ENCODE data around the gene SPAG16.

The SPAG16 gene

GRCh38 chr2:214128040-214128439, 843.8 kb downstream of the SPAG16 start:
- TF ChIP-seq JUND (IDR thresholded peaks at IDR 0.05; ENCODE audit: low read depth): no peak
- DNase-seq (ENCODE audit: low read depth in 1 of 2, low spot score in 1 of 2): no peak
- in situ Hi-C loops (cut with HindIII; ENCODE audit: low pct_unique_long_range_greater_than_20kb, low sequenced_read_pairs): no loop called here

DNA sequence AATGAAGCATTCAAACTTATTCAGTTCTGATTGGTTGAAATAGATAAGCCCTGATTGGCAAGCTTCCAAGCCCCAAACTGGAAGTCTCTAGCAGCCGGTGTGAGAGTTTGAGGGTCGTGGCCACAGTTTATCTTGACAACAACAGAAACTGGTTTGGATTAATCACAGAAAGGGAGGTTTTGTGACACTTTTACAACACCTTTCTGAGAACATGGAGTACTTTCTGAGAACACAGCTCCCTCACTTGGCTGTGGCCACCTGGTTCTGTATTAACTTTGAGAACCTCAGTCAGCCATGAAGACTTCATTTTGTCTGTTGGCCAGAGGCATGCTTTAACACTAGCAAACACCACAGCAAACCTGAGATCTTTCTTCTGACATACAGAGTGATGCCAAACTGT, 845.9 kb downstream of the SPAG16 start:
- no peak for TF ChIP-seq JUND (IDR thresholded peaks at IDR 0.05; ENCODE audit: low read depth)
- no peak for DNase-seq (ENCODE audit: low read depth in 1 of 2, low spot score in 1 of 2)
- in situ Hi-C loops (cut with HindIII; ENCODE audit: low pct_unique_long_range_greater_than_20kb, low sequenced_read_pairs): no loop called here

- no peak for TF ChIP-seq JUND (IDR thresholded peaks at IDR 0.05; ENCODE audit: low read depth)
- DNase-seq (ENCODE audit: low read depth in 1 of 2, low spot score in 1 of 2): no peak
- in situ Hi-C loops (cut with HindIII; ENCODE audit: low pct_unique_long_range_greater_than_20kb, low sequenced_read_pairs): no loop called here
Observed at GRCh38 chr2:214135966-214136365, 851.7 kb downstream of the SPAG16 start.

DNA sequence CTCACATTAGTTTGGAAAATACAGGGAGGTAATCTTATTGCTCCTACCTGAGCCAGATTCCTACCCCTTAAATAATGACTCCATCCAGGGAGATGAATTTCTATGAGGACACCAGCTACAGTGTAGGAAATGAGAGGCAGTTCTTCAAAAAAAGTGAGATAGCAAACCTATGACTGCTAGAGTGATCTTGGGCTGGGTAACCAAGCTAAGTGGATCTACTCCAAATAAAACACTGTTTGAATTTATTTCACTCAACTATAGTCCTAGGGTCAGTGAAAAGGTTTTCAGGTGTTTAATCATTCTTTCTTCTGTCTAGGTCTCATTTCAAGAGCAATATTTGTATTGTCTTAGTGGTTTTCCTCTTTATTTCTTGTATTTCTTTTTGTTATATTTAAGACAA, 854.5 kb downstream of the SPAG16 start:
- in situ Hi-C loops (cut with HindIII; ENCODE audit: low pct_unique_long_range_greater_than_20kb, low sequenced_read_pairs): no loop called here
- no peak for TF ChIP-seq JUND (IDR thresholded peaks at IDR 0.05; ENCODE audit: low read depth)
- DNase-seq (ENCODE audit: low read depth in 1 of 2, low spot score in 1 of 2): no peak

GRCh38 chr2:214139630-214140284, 855.5 kb downstream of the SPAG16 start:
- DNase-seq (ENCODE audit: low read depth in 1 of 2, low spot score in 1 of 2): peak in 1 of 2 experiments; percentile 67
- in situ Hi-C loops (cut with HindIII; ENCODE audit: low pct_unique_long_range_greater_than_20kb, low sequenced_read_pairs): no loop called here
- TF ChIP-seq JUND (IDR thresholded peaks at IDR 0.05; ENCODE audit: low read depth): no peak

GRCh38 chr2:214156971-214157370, 872.7 kb downstream of the SPAG16 start:
- no peak for DNase-seq (ENCODE audit: low read depth in 1 of 2, low spot score in 1 of 2)
- TF ChIP-seq JUND (IDR thresholded peaks at IDR 0.05; ENCODE audit: low read depth): no peak
- in situ Hi-C loops (cut with HindIII; ENCODE audit: low pct_unique_long_range_greater_than_20kb, low sequenced_read_pairs): no loop called here

- in situ Hi-C loops (cut with HindIII; ENCODE audit: low pct_unique_long_range_greater_than_20kb, low sequenced_read_pairs): no loop called here
- no peak for TF ChIP-seq JUND (IDR thresholded peaks at IDR 0.05; ENCODE audit: low read depth)
- no peak for DNase-seq (ENCODE audit: low read depth in 1 of 2, low spot score in 1 of 2)
Observed at GRCh38 chr2:214158851-214159250, 874.6 kb downstream of the SPAG16 start.

DNA sequence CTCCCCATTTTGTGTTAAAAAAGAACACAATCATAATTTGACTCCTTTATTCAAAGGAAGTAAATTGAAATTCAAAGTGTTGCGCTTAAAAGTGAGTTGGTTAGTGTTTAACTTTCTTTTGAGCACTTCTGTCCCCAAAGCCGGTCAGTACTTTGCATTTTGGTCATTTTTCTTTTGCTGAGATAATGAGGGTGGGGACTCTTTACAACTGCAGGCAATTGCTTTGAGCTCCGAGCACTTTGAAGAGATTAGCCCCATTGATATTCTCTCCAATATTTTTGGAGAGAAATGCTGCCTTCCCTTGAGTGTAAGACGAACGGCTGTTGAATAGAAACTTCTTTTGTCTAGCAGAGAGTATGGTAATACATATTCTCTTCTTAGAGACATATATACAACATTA, 885.0 kb downstream of the SPAG16 start:
- TF ChIP-seq JUND (IDR thresholded peaks at IDR 0.05; ENCODE audit: low read depth): no peak

GRCh38 chr2:214169736-214170135, 885.5 kb downstream of the SPAG16 start:
- no peak for DNase-seq (ENCODE audit: low read depth in 1 of 2, low spot score in 1 of 2)
- no peak for TF ChIP-seq JUND (IDR thresholded peaks at IDR 0.05; ENCODE audit: low read depth)
- in situ Hi-C loops (cut with HindIII; ENCODE audit: low pct_unique_long_range_greater_than_20kb, low sequenced_read_pairs): no loop called here

More for the DNA sequence above, 885.0 kb downstream of the SPAG16 start:
- no peak for DNase-seq (ENCODE audit: low read depth in 1 of 2, low spot score in 1 of 2)
- in situ Hi-C loops (cut with HindIII; ENCODE audit: low pct_unique_long_range_greater_than_20kb, low sequenced_read_pairs): no loop called here

DNA sequence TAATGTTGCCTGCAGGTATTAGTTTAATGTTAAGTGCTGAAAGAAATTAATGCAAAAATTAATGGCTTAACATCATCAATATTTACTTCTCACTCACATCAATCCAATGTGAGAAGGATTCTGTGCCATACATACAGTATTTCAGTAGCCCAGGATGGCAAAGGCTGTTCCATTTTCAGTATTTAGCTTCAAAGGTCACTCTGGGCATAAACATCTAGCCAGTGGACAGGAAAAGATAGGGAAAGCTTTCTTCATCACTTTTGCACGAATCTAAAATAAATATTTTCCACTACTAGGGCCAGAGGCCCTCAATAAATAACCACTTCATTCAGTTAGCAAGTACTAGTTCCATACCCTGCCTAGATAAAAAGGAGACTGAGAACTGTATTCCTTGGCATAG, 890.3 kb downstream of the SPAG16 start:
- DNase-seq (ENCODE audit: low read depth in 1 of 2, low spot score in 1 of 2): no peak
- TF ChIP-seq JUND (IDR thresholded peaks at IDR 0.05; ENCODE audit: low read depth): no peak
- in situ Hi-C loops (cut with HindIII; ENCODE audit: low pct_unique_long_range_greater_than_20kb, low sequenced_read_pairs): no loop called here

GRCh38 chr2:214180071-214180470, 895.8 kb downstream of the SPAG16 start:
- DNase-seq (ENCODE audit: low read depth in 1 of 2, low spot score in 1 of 2): no peak
- no peak for TF ChIP-seq JUND (IDR thresholded peaks at IDR 0.05; ENCODE audit: low read depth)
- in situ Hi-C loops (cut with HindIII; ENCODE audit: low pct_unique_long_range_greater_than_20kb, low sequenced_read_pairs): no loop called here

DNA sequence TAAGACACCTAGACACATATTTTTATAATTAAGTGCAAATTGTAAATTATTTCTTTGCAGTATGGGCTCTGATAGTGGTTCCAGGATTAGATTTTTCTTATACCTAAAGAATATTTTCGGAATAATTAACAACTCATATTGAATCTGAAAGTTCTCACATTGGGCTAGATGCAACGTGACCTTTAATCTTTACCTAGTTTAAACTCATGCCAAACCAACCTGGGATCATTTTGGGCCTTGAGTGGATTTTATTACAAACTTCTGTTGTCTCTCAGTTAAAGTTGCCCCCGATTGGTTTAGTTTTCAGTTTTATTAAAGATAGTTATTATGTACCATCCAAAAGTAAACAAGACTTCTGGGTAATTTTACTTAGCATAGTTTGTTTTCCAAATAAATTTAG, 896.4 kb downstream of the SPAG16 start:
- no peak for DNase-seq (ENCODE audit: low read depth in 1 of 2, low spot score in 1 of 2)
- no peak for TF ChIP-seq JUND (IDR thresholded peaks at IDR 0.05; ENCODE audit: low read depth)
- in situ Hi-C loops (cut with HindIII; ENCODE audit: low pct_unique_long_range_greater_than_20kb, low sequenced_read_pairs): no loop called here

DNA sequence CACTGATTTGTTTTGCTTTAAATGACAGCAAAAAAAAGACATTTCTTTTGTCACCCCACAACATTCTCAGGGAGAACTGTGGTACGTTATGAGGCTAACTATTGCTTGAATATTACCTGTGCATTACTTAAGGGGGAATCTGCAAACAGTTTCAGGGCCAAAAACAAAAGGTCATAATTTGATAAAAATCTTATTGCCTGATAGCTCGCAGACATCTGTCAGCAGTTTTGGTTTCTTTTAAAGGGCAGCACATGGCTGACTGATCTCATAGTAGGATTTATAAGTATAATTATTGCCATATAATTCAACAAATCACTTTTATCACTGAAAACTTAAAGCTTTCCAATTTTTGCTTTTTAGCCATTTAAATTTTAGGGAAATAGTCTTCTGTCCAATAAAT, 900.2 kb downstream of the SPAG16 start:
- no peak for TF ChIP-seq JUND (IDR thresholded peaks at IDR 0.05; ENCODE audit: low read depth)
- in situ Hi-C loops (cut with HindIII; ENCODE audit: low pct_unique_long_range_greater_than_20kb, low sequenced_read_pairs): no loop called here

GRCh38 chr2:214185546-214185945, 901.3 kb downstream of the SPAG16 start:
- DNase-seq (ENCODE audit: low read depth in 1 of 2, low spot score in 1 of 2): no peak
- TF ChIP-seq JUND (IDR thresholded peaks at IDR 0.05; ENCODE audit: low read depth): no peak
- in situ Hi-C loops (cut with HindIII; ENCODE audit: low pct_unique_long_range_greater_than_20kb, low sequenced_read_pairs): no loop called here

More for the DNA sequence above, 900.2 kb downstream of the SPAG16 start:
- DNase-seq (ENCODE audit: low read depth in 1 of 2, low spot score in 1 of 2): no peak

Measured in T47D (cell line).